G401 (cell line): ENCODE results near the gene LARGE1. TPM values are rescaled to one million over a fixed set of nuclear protein-coding genes. Genes with fewer than 3 reads are reported as not detected.

Experiments
- DNase-seq: peaks from one replicate; pipeline ENCODE4 v3.0.0-alpha.2; 2015; ENCODE audit warnings: low spot score
- in situ Hi-C: cut with HindIII; loops from 2 replicates; pipeline ENCODE4 v1.10.0; 2016; ENCODE audit warnings: low sequenced_read_pairs, mixed read lengths
- total RNA-seq: library from RNA; depleted of rRNA; stranded (reverse); fragments of >200 nt; shearing (Covaris generic); gene quantifications from 2 replicates; pipeline ENCODE4 v1.2.3, GENCODE V29; 2014

Gene LARGE1
- total RNA-seq, 1 experiment from 2014 or later = 0.10 TPM

DNA sequence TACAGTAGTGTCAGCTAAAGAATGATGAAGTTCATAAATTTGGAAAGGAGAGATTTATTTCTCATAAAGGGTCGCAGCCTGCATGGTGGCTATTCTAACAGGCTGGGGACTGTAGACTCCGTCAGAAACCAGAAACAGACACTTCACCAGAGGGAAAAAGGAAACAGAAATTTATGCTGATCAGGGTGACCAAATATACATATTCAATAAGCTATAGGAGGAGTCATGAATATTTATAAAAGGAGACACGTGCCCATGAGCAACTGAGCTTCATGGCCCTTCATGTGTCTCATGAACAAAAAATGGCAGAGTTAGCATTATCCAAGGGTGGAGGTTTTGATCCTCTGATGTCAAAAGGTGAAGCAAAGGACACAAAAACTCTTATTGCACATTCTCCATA is 392.1 kb downstream of the LARGE1 start:
- in situ Hi-C loops = no loop called here
- no peak for DNase-seq

DNA sequence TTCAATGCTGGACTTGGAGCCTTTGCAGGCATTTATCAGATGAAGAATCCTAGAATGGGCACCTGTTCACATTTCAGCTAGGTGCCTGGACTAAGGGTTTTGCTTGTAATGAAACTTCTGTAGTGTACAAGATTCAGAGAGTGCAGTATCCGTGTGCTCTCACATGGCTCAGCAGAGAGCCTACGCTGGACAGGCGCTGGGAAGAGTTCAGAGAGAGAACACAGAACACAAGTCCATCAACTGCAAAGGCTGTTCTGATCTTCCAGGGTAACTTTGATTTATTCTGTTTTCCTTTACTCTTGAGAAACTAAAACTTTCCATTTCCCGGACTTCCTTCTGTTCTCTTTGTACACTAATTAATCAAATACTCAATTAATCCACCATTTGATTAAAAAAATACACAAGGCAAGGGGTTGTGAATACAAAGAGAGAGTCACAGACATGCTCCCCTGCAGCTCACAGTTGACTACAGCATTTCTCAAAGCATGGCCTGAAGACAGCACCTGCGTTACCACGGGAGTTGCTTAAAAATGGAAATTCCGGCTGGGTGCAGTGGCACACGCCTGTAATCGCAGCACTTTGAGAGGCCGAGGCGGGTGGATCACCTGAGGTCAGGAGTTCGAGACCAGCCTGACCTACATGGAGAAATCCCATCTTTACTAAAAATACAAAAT is 393.7 kb downstream of the LARGE1 start:
- in situ Hi-C loops = no loop called here

DNA sequence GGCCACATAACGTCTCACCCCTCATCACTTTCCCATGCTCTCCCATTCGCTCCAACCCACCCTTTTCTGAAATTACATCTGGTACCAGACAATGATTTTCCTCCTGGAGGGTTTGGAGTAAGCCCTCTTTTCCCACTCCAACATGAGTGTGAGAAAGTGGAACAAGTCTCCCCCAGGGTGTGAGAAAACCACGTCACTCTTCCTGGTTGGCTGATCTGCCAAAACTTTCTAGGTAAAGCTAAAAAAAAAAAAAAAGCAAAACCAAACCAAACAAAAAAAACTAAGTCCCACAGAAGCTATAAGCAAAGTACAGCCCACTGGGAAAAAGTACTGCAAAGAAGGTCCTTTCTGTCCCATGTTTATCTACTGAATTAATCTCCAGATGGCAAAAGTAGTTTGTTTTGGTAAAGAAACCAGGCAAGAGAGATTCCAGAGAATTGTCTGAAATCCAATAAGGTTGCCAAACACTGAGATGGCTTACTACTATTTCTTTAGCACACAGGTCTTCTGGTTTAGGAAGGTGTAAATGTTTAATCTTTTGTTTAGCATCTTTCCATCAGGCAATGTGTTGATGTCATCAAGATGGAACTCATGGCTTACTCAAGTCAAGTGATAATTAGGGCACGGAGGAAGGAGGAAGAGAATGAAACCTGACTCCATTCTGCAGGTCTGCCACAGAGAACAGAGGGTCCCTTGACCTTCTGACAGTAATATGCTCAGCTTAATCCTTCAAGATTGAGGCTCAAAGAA is 395.6 kb downstream of the LARGE1 start:
- in situ Hi-C loops = no loop called here
- DNase-seq = no peak

More for the DNA sequence above, 393.7 kb downstream of the LARGE1 start:
- DNase-seq = no peak

DNA sequence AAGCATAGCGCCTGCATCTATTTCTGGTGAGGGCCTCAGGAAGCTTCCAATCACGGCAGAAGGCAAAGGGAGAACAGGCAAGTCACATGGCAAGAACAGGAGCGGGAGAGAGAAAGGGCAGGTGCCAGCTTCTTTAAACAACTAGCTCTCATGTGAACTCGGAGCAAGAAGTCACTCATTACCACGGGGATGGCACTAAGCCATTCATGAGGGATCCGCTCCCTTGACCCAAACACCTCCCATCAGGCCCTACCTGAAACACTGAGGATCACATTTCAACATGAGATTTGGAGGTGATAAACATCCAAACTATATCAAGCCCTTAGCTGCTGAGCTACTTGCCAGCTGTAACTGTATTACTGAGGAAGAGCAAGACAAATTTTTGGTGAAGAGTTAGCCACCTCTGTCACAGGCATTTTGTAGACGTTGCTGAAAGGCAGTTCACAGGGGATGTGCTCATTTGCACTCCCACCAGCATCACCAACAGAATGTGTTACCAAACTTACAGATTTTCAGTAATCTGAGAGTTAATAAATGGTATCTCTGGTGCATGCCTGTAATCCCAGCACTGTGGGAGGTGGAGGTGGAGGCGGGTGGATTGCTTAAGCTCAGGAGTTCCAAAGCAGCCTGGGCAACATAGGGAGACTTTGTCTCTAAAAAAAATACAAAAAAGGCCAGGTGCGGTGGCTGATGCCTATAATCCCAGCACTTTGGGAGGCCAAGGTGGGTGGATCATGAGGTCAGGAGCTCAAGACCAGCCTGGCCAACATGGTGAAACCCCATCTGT is 398.2 kb downstream of the LARGE1 start:
- DNase-seq = no peak
- in situ Hi-C loops = no loop called here

DNA sequence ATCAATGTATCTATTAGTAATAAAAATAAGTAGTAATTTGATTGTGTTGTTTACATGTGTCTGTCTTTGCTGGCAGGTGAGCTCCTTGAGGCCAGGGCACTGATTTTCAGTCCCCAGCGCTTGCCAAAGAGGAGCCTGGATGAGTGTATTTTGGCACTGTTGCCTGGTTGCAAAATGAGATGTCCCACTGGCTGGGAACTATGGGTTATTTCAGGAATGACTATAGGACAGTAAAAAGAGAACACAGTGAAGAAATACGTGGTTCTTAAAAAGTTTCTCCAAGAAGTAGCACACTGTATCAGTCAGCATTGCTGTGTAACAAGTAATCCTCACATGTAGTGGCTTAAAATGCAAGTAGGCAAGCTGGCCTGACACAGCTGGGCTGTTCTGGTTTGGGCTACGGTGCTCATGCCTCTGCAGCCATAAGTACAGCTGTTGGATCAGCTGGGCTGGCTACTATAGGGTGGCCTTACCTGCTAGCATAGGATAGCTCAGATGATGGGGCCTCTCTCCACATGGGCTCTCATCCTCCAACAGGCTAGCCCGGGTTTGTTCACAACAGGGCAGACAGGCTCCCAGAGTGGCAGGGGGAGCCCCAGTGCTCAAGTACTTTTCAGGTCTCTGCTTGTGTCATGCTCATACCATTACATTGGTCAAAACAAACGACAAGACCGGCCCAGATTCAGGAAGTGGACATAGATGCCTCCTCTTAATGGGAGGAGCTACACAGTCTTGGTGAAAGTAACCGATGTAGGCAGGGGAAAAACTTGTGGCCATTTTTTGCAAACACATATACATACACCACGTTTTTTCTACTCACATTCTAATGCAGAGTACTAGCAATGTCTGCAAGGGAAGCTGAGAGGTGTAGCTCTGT is 399.1 kb downstream of the LARGE1 start:
- in situ Hi-C loops = no loop called here
- DNase-seq = no peak

DNA sequence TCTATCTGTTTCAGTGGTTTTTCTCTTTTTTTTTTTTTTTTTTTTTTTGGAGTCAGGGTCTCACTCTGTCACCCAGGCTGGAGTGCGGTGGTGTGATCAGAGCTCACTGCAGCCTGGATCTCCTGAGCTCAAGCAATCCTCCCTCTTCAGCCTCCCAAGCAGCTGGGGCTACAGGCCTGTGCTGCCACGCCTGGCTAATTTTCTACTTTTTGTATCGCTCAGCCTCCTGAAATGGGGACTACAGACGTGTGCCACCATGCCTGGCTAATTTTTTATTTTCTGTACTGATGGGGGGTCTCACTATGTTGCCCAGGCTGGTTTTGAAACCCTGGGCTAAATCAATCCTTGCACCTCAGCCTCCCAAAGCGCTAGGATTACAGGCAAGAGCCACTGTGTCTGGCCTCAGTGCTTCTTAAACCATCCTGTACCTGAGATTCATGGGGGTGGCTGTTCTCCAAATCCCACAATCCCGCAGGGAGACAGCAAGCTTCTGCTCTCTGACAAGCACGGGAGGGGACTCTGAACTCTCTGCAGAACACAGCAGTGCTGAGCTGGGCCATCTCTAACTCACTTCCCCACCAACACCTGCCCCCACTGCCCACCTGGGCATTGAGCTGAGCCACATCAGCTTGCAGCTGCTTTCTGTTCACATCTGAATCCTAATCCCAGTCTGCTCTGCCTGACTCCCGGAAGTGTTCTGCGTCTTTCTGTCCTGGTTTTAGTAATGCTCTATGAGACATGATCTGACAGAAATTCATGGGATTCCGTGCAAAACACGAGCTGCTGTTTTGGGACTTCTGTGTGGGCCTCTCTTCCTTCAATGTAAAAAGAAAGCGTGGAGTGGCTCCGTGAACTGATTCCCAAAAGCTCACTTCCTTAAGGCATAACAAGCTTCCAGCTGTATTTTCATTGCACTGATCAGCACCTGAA is 400.0 kb downstream of the LARGE1 start:
- no peak for DNase-seq
- in situ Hi-C loops = no loop called here

DNA sequence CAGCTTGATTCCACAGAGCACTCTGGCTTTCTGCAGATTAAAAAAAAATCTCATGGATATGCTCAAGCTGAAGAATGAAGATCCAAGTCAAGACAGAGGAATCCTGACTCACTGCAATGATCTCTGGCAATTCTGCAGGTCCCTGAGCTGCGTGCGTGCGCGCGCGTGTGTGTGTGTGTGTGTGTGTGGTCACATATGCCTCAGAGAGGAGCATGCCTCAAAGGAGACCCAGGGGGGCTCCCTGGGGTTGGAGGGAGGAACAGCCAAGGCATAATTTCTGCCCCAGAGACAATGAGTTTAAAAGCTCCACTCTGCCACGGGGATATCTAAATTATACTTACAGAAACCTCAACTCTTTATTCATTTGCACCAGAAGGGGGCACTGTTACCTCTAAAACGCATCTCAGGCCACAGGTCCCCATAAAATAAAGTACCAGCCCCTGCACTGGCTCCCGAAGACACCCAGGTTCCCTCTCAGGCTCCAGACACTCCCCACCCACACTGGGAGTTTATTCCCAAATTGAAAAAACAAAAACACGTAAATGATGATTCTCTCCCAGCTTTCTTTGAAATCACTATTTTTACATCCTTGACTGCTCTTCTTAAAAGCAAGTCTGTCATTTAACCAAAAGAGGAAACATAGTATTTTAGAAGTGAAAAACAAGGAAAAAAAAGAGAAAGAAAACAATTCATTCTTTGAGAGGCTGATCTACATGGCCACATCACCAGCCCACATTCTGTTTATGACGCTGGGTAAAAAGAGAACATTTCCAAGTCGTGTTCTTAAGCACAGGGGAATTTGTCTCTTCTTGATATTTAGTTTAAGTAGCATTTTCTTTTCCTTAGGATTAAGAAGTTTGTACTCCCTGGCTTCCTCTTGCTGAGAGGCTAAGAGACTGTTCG is 401.0 kb downstream of the LARGE1 start:
- in situ Hi-C loops = no loop called here
- peak; percentile 75 for DNase-seq

DNA sequence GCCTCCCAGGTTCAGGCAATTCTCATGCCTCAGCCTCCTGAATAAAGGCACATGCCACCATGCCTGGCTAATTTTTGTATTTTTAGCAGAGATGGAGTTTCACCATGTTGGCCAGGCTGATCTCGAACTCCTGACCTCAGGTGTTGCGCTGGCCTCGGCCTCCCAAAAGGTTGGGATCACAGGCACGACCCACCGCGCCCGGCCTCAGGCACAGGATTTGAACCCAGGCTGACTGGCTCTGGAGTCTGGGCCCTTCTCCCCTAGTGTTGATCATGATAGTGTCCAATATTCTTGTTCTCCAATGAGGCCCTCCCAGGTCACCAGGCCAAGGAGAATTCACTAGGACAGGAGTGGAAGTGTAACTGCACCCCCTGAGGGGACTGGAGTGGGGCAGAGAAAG is 401.9 kb downstream of the LARGE1 start:
- no peak for DNase-seq

DNA sequence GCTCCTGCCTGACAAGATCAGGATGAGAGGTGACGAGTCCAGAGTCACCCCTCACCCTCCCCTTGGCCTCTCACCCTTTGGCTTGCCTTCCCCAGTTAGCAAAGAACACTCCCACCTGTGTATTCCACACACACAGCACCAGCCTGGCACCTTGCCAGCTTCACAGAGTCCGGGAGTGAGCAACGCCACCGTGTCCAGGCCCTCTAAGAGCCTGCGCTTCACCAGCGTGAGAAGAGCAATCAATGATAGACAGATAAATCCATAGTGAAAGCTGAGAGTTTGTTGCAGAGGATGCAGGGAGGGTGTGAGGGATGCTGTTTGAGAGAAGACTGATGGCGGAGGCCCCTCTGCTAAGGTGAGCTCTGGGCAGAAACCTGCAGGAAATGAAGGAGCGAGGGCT is 404.5 kb downstream of the LARGE1 start:
- in situ Hi-C loops = no loop called here
- DNase-seq = no peak

More for the DNA sequence above, 401.9 kb downstream of the LARGE1 start:
- in situ Hi-C loops = no loop called here

DNA sequence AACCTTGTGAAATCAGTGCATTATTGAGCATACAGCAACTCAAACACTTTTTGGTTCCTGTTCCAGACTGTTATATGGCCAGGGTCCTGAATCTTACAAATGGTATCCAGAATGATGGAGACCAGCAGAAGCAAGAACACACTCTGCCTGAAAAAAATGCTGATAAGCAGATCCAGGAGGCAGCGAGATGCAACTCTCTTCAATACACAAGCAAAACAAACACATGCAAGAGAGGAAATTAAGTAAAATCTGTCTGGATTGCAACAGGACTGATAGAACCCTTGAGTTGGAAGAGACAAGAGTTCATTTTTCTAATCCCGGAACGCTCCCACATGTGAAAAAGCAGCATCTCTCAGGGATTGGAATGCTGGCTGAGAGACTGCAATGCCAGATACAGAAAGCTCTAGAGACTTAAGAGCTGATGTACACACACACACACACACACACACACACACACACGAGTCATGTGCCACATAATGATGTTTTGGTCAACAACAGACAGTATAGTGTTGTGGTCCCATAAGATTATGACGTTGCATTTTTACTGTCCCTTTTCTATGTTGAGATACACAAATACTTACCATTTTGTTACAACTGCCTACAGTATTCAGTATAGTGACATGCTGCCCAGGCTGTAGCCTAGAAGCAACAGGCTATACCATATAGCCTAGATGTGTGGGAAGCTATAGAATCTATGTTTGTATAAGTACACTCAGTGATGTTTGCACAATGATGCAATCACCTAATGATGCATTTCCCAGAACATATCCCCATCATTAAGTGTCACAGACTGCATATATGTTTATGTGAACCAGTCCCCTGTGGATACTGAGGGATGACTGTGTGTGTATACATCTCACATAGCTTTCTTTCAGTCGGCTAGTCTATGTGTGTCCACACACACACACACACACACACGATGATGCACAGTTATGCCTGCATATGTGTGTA is 406.6 kb downstream of the LARGE1 start:
- in situ Hi-C loops = no loop called here
- DNase-seq = no peak

DNA sequence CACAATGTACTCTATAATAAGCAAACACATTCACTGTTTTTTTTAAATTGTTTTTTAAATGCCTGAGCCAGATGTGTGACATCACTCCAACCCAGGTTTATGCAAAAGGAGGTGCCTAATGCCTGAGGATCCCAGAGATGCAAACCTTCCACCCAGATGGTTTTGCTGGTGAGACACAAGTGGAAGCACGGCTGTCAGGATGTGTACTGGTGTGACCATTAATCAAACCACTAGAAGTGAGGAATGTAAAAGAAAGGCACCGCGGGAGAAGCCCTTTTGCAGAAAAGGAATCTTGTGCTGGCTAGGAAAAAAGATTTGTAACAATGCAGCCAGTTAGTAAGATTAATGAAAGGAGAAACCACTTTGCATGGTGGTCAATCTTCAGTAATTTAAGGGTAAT is 407.4 kb downstream of the LARGE1 start:
- in situ Hi-C loops = no loop called here
- DNase-seq = no peak

DNA sequence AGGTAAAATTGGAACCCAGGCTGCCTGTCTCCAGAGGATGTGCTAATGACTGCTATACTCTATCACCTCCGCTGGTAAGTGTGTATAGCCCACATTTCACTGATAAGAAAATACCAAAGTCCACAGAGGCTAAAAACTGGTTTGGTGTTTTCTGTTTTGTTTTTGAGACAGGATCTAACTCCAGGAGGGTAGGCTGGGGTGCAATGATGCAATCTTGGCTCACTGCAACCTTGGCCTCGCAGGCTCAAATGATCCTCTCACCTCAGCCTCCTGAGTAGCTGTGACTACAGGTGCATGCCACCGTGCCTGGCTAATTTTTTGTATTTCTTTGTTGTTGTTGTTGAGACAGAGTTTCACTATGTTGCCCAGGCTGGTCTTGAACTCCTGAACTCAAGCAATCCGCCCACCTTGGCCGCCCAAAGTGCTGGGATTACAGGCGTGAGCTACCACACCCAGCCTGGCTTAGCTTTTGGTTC is 409.8 kb downstream of the LARGE1 start:
- in situ Hi-C loops = no loop called here

DNA sequence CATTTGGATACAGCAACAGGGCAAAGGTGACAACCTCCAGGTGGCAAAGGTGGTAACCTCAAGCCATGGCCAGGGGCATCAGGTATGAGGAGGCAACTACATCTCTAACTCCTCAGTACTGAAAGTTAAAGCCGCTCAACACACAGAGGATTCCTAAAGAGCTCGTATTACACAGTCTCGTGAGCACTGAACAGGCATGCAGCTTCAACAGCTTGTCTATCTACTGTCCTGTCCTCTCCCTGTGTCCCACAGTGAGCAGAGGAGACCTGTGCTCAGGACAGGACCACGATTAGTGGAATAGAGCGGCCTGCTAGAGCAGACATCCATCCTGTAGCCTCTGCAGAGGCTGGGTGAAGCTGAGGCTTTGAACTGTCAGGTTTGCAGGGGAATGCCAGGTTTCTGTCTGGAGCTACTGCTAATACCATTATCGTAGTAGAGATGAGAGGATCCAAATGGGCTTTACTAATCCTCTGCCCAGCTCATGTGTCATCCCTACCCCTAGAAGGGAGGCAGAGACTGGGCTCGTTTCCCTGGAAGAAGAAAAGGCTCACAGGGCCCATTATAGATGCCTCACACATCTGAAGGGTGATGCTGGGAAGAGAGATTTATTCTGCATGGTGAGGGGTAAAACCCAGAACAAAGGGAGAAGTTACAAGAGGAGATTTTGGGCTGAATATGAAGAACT is 415.2 kb downstream of the LARGE1 start:
- no peak for DNase-seq
- in situ Hi-C loops = no loop called here

More for the DNA sequence above, 409.8 kb downstream of the LARGE1 start:
- no peak for DNase-seq

DNA sequence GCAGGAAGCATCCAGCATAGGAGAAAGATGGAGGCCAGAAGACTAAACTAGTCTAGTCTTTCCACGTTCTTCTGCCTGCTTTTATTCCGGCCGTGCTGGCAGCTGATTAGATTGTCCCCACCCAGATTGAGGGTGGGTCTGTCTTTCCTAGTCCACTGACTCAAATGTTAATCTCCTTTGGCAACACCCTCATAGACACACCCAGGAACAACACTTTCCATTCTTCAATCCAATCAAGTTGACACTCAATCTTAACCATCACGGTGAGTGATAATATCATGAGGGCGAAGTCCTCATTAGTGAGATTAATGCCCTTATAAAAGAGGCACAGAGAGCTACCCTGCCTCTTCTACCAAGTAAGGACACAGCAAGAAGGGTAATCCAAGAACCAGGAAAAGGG is 424.2 kb downstream of the LARGE1 start:
- in situ Hi-C loops = no loop called here

DNA sequence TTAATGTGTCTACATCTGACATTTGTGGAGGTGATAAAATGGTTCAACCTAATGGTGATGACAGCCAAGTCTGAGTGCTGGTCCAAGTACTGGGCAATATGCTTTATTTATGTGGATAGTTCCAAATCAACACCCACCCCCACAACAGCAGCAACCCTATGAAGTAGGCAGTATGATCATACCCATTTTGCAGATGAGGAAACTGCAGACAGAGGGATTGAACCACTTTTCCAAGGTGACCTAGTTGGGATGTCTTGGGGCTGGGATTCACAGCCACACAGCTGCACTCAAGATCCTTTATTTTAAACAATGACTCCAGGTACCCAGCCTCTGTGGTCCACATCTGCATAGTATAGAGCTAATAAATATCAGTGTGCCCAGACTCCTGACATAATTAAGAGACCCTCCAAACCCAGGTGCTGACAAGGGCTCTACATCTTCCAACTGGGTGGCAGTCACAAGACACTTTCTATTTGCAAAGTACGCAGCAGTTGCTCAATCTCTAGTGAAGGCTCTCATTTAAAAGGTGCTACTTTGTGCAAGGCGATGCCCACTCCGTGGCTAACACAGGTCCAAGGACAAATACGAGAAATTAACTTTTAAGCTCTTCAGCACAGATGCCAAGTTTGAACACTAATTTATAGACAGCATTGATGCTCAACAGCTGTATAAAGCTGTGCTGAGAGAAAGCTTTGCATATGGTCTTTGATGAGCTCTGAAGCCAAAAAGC is 426.6 kb downstream of the LARGE1 start:
- in situ Hi-C loops = no loop called here
- DNase-seq = no peak

More for the DNA sequence above, 424.2 kb downstream of the LARGE1 start:
- no peak for DNase-seq
